Thyroid gland (tissue), 4 donors: ENCODE data around the gene PHLDB3.

Source experiments
- CTCF ChIP-seq, 6 experiments: fragments of 200-600 bp in 3 of 6; fragments of 450-650 bp in 3 of 6; sonication (generic) in 3 of 6; IDR thresholded peaks; one replicate each; pipeline ENCODE4 v1.5.1; 2016 to 2019; ENCODE audit warnings: antibody characterized with exemption in 6 of 6, mild to moderate bottlenecking in 2 of 6, inconsistent platforms in 1 of 6, moderate library complexity in 1 of 6
- POLR2A ChIP-seq, 2 donors: fragments of 450-650 bp; IDR thresholded peaks; one replicate each; pipeline ENCODE4 v1.6.1; 2017; ENCODE audit warnings: antibody characterized with exemption in 2 of 2, mild to moderate bottlenecking in 2 of 2, moderate library complexity in 1 of 2

GRCh38 chr19:43525836-43526771 lies 21.6 kb upstream of the PHLDB3 start:
- TF ChIP-seq POLR2A (IDR thresholded peaks at IDR 0.05), result no peak
- TF ChIP-seq CTCF (IDR thresholded peaks at IDR 0.05), result no peak
